SK-MEL-5 (cell line): ENCODE measurements around the gene BIRC5. TPM values are rescaled to one million over a fixed set of nuclear protein-coding genes. Genes with fewer than 3 reads are reported as not detected.

Experiments
- small RNA-seq, 2 experiments: library from RNA; depleted of rRNA; stranded (forward); fragments of <200 nt; gene quantifications; one replicate each; pipeline ENCODE3, GENCODE V24; 2014
- total RNA-seq: library from RNA; depleted of rRNA; stranded (reverse); fragments of >200 nt; shearing (Covaris generic); gene quantifications from 2 replicates; pipeline ENCODE4 v1.2.3, GENCODE V29; 2014; rRNA removed

The BIRC5 gene
- total RNA-seq, 1 experiment from 2014 or later: 167 TPM

Small RNA genes lying within 50 kb of the gene (small RNA-seq; reads per million reads assigned to genes)
- gene AC087645.1: 0 reads per million in 2 experiments

Other genes starting within 250 kb of the BIRC5 start
- gene TMC6, start 85.5 kb upstream of the BIRC5 start, total RNA-seq: 281 and 299 TPM in 2 replicates
- gene TMC8, start 83.5 kb upstream of the BIRC5 start, total RNA-seq: 0.45 and 2.0 TPM in 2 replicates
- not detected in 2 replicates for gene C17orf99, start 67.9 kb upstream of the BIRC5 start, total RNA-seq
- 68.5 and 87.2 TPM in 2 replicates for gene SYNGR2, start 45.7 kb upstream of the BIRC5 start, total RNA-seq
- gene TK1, start 27.2 kb upstream of the BIRC5 start, total RNA-seq: 85.4 and 103 TPM in 2 replicates
- gene AFMID, start 26.9 kb upstream of the BIRC5 start, total RNA-seq: 46.6 and 59.0 TPM in 2 replicates
- gene TMEM235, start 17.4 kb downstream of the BIRC5 start, total RNA-seq: not detected in 2 replicates
- gene SOCS3, start 145.8 kb downstream of the BIRC5 start, total RNA-seq: 157 and 166 TPM in 2 replicates
- 41.7 and 43.5 TPM in 2 replicates for gene PGS1, start 164.4 kb downstream of the BIRC5 start, total RNA-seq